Memory B cell (primary cell): ENCODE data around the gene FAM120B.

Source experiments
- ATAC-seq: fragments of 150-1000 bp; cut with Tn5 transposase; 2 replicates; pipeline ENCODE4 v1.10.0; 2021; ENCODE audit warnings: low read depth, mild to moderate bottlenecking, moderate library complexity
- DNase-seq, 2 donors: peaks; one replicate each; pipeline ENCODE4 v3.0.0; 2022; ENCODE audit warnings: low spot score in 2 of 2
- H3K27ac Mint-ChIP-seq: one replicate; pipeline ENCODE4 v1.8.0; 2022; ENCODE audit warnings: mild to moderate bottlenecking, moderate library complexity, mixed read lengths
- H3K27me3 Mint-ChIP-seq: one replicate; pipeline ENCODE4 v1.8.0; 2022; ENCODE audit warnings: mixed read lengths
- H3K36me3 Mint-ChIP-seq: one replicate; pipeline ENCODE4 v1.8.0; 2022; ENCODE audit warnings: mild to moderate bottlenecking, mixed read lengths
- H3K4me1 Mint-ChIP-seq: one replicate; pipeline ENCODE4 v1.8.0; 2022; ENCODE audit warnings: mixed read lengths
- H3K4me3 Mint-ChIP-seq: one replicate; pipeline ENCODE4 v1.8.0; 2022; ENCODE audit warnings: mild to moderate bottlenecking, moderate library complexity, mixed read lengths
- H3K9me3 Mint-ChIP-seq: one replicate; pipeline ENCODE4 v1.8.0; 2022; ENCODE audit warnings: mixed read lengths

Gene FAM120B

DNA sequence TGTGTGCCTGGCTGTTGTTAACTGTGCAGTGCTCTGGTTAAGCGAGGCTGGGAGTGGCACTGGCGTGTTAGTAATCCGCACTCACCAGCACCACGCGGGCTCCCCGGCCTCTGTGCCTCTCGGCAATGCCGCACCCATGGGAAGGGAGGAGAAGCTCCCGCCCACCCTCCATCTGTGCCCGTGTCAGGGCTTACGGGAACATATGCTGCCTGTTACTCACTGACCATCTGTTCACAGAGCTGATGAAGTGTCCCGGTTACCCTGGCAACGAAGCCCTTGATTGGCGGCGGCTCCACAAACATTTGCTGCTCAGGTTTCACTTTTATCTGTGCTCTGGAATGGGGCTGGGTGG, 131.8 kb downstream of the FAM120B start:
- ATAC-seq (no peak), DNase-seq (no peak)
- peaks cover 10% of the 10 kb centered on the region for H3K27me3 Mint-ChIP-seq
- H3K36me3 Mint-ChIP-seq, result peaks cover 2% of the 10 kb centered on the region
- H3K4me3 Mint-ChIP-seq, result no peak overlapping the region
- no peaks in the 10 kb centered on the region for H3K4me1 Mint-ChIP-seq
- H3K27ac Mint-ChIP-seq, result no peak overlapping the region
- peaks cover 5% of the 10 kb centered on the region for H3K9me3 Mint-ChIP-seq

DNA sequence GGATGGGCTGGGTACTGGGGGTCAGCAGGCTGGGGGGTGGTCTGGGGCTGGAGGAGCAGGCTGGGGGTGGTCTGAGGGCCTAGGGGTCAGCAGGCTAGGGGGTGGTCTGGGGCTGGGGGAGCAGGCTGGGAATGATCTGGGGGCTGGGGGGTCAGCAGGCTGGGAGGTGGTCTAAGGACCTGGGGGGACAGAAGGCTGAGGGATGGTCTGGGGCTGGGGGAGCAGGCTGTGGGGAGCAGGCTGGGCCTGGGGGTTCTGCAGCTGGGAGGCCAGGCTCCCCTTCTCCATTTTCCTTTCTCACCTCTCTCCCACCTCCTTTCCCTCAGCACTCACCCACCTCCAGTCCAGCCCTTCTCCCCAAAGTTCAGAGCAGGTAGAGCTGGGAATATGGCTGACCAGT, 132.3 kb downstream of the FAM120B start:
- Mint-ChIP-seq H3K27ac (peak overlapping the region; percentile 14), H3K4me3 (no peak overlapping the region), H3K9me3 (peaks cover 5% of the 10 kb centered on the region), H3K27me3 (peaks cover 10% of the 10 kb centered on the region), H3K36me3 (peaks cover 2% of the 10 kb centered on the region), H3K4me1 (no peaks in the 10 kb centered on the region)
- DNase-seq (no peak), ATAC-seq (no peak)

DNA sequence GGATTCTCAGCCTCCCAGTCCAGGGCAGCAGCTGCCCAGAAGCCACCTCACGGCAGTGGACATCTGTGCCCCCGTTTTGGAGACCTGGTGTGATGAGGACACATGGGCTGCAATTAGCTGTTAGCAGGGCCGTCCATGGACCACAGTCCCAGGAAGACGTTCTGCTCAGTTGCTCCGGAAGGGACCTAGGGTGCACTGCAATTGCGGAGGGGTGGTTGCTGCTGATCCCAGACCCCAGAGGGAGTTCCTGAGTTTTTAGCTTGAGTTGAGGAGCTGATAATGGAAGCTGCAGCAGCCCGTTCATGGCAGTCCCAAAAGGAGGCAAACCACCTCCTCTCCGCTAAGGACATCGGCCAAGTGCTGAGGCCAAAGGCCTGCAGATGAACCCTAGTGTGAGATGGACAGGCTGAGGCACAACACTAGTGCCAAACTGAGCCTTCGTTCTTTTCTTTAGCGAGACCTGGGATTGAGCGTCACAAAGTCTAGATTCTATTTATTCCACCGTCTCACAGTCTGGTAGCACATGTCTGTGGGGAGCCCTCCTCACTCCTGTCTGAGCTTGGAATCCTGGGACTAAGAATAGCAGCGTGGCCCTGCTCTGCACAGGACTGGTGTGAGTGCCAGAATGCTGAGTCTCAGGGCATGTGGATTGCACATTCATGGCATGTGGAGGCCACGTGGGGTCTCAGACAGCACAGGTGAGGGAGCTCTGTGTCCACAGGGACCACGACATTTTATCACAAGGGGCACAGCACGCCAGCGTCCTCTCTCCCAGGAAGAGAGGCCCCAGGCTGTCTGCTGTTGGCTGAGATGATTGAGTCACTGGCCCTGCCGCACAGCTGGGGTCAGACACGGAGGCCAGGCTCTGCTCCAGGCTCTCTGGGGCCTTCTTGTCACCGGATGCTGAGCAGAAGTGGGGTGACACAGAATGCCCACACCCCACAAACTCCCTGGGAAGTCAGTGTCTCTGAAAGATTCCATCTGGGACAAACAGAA, 133.1 kb downstream of the FAM120B start:
- H3K4me3 Mint-ChIP-seq, result no peak overlapping the region
- H3K27ac Mint-ChIP-seq, result peak overlapping the region; percentile 14
- ATAC-seq (no peak), DNase-seq (no peak)
- H3K27me3 Mint-ChIP-seq, result peaks cover 8% of the 10 kb centered on the region
- H3K36me3 Mint-ChIP-seq, result peaks cover 2% of the 10 kb centered on the region
- H3K4me1 Mint-ChIP-seq, result no peaks in the 10 kb centered on the region
- peaks cover 5% of the 10 kb centered on the region for H3K9me3 Mint-ChIP-seq

DNA sequence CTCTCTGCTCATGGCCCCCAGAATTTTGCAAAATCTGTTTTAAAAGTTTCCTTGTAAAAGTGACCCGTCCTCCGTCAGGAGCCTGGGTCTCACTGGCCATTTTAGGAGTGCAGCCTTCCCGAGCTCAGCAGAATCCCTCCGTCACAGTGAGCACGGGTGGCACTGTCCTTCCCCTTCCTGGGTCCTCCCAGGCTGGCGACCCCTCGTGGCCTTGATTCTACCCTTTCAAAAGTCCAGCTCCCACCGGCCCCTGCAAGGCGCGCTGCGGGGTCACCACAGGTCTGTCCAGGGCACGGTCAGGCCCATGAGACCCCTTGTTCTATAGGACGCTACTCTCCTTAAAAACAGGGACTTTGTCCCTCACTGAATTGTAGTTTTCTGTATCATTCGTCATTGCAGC, 133.9 kb downstream of the FAM120B start:
- Mint-ChIP-seq H3K4me1 (no peaks in the 10 kb centered on the region), H3K27ac (no peak overlapping the region), H3K27me3 (peaks cover 8% of the 10 kb centered on the region), H3K36me3 (peaks cover 2% of the 10 kb centered on the region), H3K9me3 (peaks cover 5% of the 10 kb centered on the region), H3K4me3 (no peak overlapping the region)
- DNase-seq, result no peak
- no peak for ATAC-seq

DNA sequence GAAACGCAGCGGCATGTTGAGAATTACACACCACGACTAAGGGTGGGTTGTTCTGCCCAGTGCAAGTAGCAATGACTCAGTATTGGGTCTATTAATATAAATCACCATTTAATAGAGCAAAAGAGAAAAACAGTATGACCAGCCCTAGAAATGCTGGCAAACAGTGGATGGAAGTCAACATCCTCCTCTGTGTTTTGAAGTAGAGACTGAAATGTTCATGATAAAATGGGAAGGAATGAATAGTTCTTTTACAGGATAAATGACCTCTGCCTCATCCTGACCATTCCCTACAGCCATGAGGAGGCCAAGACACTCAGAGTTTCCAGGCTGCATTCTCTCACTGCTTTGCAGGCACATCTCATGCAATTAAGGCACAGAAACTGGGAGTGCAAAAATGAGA, 134.8 kb downstream of the FAM120B start:
- ATAC-seq, result no peak
- Mint-ChIP-seq H3K4me1 (no peaks in the 10 kb centered on the region), H3K27ac (no peak overlapping the region)

DNA sequence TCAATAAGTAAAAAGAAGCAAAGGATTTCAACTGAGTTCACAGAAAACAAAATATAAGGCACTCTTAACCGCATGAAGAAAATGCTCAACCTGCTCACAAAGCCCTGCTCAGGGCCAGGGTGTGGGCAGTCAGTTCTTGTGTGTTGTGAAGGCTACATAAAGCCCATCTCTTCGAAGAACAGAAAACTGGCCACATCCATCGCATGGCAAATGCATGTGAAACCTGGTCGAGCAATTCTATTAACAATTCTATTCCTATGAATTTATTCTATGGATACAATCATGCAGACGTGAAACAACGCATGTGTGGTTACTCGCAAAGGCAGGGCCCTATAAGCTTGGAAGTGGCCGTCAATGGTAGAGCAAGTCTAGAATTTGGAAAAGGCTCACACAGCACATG, 136.0 kb downstream of the FAM120B start:
- Mint-ChIP-seq H3K27me3 (peaks cover 10% of the 10 kb centered on the region), H3K36me3 (no peaks in the 10 kb centered on the region), H3K27ac (no peak overlapping the region), H3K4me1 (no peaks in the 10 kb centered on the region), H3K9me3 (no peaks in the 10 kb centered on the region), H3K4me3 (no peak overlapping the region)
- ATAC-seq (no peak), DNase-seq (no peak)

More for the DNA sequence above, 134.8 kb downstream of the FAM120B start:
- Mint-ChIP-seq H3K36me3 (peaks cover 2% of the 10 kb centered on the region), H3K4me3 (no peak overlapping the region), H3K9me3 (peaks cover 4% of the 10 kb centered on the region), H3K27me3 (peaks cover 8% of the 10 kb centered on the region)
- DNase-seq, result no peak

DNA sequence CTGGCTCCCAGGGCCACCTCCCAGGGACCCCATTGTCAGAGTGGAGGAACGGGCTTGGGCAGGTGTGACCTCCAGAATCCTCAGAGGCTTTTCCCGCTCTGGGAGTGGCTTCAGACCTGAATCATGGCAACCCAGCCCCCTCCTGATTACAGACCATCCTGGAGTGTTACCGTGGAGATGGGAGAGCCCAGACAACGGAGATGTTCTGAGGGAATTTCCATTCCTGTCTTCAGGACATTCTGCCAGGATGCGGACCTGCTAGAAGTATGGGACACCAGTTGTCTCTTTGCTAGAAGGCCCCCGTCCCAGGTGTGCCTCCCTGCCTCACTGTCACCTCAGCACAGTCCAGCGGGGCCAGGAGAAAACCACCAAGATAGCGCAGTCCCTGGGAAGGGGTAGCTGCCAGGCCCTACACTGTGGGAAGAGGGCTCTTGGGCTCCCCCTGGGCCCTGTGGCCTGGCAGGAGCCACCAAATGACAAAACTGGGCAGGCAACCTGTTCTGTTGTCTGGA, 136.6 kb downstream of the FAM120B start:
- H3K4me1 Mint-ChIP-seq, result no peaks in the 10 kb centered on the region
- H3K4me3 Mint-ChIP-seq, result no peak overlapping the region
- H3K27ac Mint-ChIP-seq, result no peak overlapping the region
- no peaks in the 10 kb centered on the region for H3K9me3 Mint-ChIP-seq
- H3K27me3 Mint-ChIP-seq, result peaks cover 10% of the 10 kb centered on the region
- DNase-seq (no peak), ATAC-seq (no peak)
- no peaks in the 10 kb centered on the region for H3K36me3 Mint-ChIP-seq

DNA sequence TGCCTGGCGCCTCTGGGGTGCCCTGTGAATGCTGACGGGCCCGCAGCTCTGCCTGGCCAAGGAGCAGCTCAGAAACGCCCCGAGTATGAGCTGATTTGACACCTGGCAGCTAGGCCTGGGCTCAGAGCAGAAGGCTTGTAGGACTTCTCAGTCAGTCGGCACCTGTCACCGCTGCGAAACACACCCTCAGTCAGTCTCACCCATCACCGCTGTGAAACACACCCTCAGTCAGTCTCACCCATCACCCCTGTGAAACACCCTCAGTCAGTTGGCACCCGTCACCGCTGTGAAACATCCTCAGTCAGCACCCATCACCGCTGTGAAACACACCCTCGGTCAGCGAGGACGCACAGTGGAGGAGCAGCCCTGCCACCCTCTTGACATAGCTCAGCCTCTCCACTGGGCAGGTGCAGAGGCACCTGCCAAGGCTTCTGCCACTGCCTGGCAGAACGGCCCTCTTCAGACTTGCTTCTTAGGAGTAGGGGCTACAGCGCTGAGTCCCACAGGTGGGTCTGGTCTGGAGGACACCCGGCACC, 137.6 kb downstream of the FAM120B start:
- H3K27me3 Mint-ChIP-seq, result peaks cover 8% of the 10 kb centered on the region
- ATAC-seq (no peak), DNase-seq (no peak)
- H3K27ac Mint-ChIP-seq, result no peak overlapping the region
- no peaks in the 10 kb centered on the region for H3K36me3 Mint-ChIP-seq
- H3K4me1 Mint-ChIP-seq, result no peaks in the 10 kb centered on the region
- no peaks in the 10 kb centered on the region for H3K9me3 Mint-ChIP-seq
- no peak overlapping the region for H3K4me3 Mint-ChIP-seq

DNA sequence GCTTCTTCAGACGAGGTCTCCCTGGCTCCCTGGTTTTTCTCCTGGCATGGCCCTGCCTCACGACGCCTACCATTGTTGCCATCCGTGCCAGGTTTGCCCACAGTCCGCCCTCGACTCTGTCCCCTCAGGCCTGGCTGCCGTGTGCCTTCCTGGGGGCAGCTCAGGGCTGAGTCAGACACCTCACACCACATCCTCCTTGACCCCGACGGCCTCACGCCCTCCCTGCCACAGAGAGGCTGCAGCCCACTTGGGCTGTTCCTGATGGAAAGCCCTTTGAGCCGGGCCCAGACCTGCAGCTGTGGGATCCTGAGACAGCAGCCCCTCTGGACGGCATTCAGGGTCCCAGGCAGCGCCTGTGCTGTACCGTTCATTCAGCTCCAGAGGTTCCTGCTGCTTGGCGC, 138.3 kb downstream of the FAM120B start:
- Mint-ChIP-seq H3K9me3 (no peaks in the 10 kb centered on the region), H3K27me3 (peaks cover 7% of the 10 kb centered on the region), H3K27ac (no peak overlapping the region), H3K4me1 (no peaks in the 10 kb centered on the region), H3K4me3 (no peak overlapping the region), H3K36me3 (no peaks in the 10 kb centered on the region)
- no peak for ATAC-seq
- no peak for DNase-seq

DNA sequence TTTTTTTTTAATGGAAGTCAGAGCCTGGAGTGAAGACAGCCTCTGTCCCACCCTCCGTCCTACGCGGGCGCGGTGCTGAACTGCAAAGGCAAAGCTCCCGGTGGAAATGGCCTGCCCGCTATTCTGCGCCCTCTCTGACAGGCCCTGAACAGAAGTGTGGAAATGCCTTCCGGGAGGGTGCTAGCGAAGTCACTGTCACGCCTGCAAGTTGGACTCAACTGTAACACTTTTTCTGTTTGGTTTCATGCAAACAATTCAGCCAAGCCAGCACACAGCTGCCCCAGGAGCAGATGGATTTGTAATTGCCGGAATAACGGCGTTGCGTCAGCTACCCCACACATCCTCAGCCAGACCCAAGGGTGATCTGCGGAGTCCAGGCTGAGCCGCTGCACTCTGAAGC, 138.9 kb downstream of the FAM120B start:
- no peaks in the 10 kb centered on the region for H3K36me3 Mint-ChIP-seq
- H3K4me3 Mint-ChIP-seq, result no peak overlapping the region
- ATAC-seq (no peak), DNase-seq (no peak)
- peaks cover 6% of the 10 kb centered on the region for H3K27me3 Mint-ChIP-seq
- no peak overlapping the region for H3K27ac Mint-ChIP-seq
- no peaks in the 10 kb centered on the region for H3K4me1 Mint-ChIP-seq
- no peaks in the 10 kb centered on the region for H3K9me3 Mint-ChIP-seq

DNA sequence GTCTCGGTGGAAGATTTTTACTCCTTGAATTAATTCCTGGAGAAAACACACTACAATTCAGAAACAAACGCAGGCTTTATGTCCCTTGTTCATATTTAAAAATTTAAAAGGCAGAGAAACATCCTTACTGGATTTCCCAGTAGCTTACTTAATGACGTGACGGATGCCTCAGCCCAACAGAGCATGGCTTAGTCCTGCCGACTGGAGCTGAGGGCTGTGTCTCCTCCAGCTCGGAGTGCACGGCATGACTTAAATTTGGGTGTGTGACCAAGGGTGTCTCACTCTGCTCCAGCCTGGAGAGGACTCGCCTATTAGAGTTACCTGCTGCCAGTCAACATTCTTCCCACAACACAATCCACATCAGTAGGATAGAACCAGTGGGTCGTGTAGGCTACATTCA, 139.4 kb downstream of the FAM120B start:
- Mint-ChIP-seq H3K9me3 (no peaks in the 10 kb centered on the region), H3K27ac (no peak overlapping the region), H3K4me1 (no peaks in the 10 kb centered on the region), H3K27me3 (peaks cover 5% of the 10 kb centered on the region), H3K4me3 (no peak overlapping the region), H3K36me3 (no peaks in the 10 kb centered on the region)
- ATAC-seq (no peak), DNase-seq (no peak)

DNA sequence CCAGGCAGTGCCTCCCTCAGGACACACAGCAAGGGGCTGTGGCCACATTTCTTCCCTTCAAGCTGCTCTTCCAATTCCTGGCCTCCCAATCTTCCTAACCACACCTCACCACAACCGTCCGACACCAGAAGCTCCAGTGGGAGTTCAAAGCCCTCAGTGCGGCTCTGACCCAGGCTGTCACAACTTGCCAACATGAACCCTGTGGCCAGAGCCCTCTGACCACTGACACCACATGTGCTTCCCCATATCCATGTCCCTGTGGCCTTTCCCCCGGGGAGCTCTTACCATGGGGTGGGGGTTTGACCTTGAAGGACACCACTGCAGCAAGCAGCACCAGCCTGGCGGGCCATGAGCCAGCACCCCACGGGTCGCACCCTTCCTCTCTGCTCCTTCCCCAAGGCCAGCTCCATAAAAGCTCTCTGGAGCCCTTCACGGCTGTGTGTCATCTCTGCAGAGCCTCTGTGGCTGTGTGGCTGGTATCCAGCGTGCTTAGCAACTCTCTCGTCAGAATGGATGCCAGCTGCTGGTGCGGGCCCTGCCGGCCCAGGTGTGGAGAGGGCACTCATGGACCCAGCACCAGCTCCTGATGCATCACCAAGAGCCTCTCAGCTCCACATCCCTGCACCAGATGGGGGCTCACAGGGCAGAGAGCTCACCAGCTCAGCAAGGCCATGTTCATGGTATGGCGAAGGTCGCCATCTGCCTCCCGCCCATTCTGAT, 140.4 kb downstream of the FAM120B start:
- ATAC-seq, result no peak
- Mint-ChIP-seq H3K27ac (no peak overlapping the region), H3K4me3 (no peak overlapping the region)

DNA sequence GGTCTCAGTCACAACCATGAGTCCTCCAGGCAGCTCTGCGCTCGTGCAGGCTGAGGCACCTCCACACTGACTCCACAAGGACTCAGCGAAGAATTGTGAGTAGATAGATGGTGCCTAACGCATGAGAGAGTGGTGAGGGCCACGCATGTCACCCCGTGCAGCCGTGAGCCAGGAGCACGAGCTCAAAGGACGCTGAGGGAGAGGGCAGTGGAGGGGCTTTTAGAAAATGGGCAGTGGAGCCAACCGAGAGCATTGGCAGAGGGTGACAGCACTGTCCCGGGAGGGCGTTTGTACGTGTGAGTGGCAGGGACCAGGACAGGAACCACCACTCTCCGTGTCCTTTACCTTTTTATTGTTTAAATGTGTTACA, 141.0 kb downstream of the FAM120B start:
- Mint-ChIP-seq H3K4me3 (no peak overlapping the region), H3K9me3 (no peaks in the 10 kb centered on the region), H3K27ac (no peak overlapping the region), H3K27me3 (peaks cover 5% of the 10 kb centered on the region), H3K4me1 (peaks cover under 1% of the 10 kb centered on the region), H3K36me3 (no peaks in the 10 kb centered on the region)
- ATAC-seq (no peak), DNase-seq (no peak)

More for the DNA sequence above, 140.4 kb downstream of the FAM120B start:
- Mint-ChIP-seq H3K27me3 (peaks cover 5% of the 10 kb centered on the region), H3K36me3 (no peaks in the 10 kb centered on the region), H3K4me1 (no peaks in the 10 kb centered on the region), H3K9me3 (no peaks in the 10 kb centered on the region)
- DNase-seq, result no peak

DNA sequence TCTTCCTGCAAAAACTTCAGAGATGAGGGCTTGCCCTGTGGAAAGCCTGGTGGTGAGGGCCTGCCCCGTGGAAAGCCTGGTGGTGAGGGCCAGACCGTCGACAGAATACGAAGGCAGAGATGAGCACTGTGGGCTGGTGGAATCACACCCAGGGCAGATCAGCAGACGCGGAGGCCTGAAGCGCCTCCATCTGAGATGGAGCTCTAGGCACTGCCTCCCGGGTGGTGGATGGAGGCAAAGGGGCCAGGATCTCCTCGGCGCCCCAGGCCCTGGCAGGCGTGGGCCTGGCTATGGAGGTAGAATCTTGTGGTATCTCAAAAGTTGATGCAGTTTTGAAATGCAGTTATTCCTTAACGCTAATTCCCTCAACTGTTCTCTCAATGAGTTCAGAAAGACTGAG, 141.8 kb downstream of the FAM120B start:
- Mint-ChIP-seq H3K9me3 (peaks cover 3% of the 10 kb centered on the region), H3K4me1 (peaks cover 5% of the 10 kb centered on the region), H3K36me3 (no peaks in the 10 kb centered on the region), H3K27me3 (peaks cover 7% of the 10 kb centered on the region), H3K4me3 (no peak overlapping the region), H3K27ac (no peak overlapping the region)
- ATAC-seq, result no peak
- no peak for DNase-seq
